GM04504 (cell line): ENCODE data around the gene YIPF7.

Experiments
- DNase-seq: peaks from one replicate; pipeline ENCODE4 v3.0.0-alpha.2; 2012; ENCODE audit warnings: low read depth

YIPF7 gene

GRCh38 chr4:44616621-44617020, 34.8 kb downstream of the YIPF7 start:
- DNase-seq, result no peak

- no peak for DNase-seq
These were observed 68.0 kb downstream of the YIPF7 start for GRCh38 chr4:44583393-44583792.

GRCh38 chr4:44580231-44580630, 71.2 kb downstream of the YIPF7 start:
- DNase-seq, result no peak

- DNase-seq, result no peak
These were observed 72.5 kb downstream of the YIPF7 start for GRCh38 chr4:44578954-44579353.
